Stimulated activated memory B cell treated with anti-CD40 and anti-IgM and Interleukin-4, amounts not matched to agents 10 μg/mL and 1 μg/mL and 100 μg/mL, for 72 hours (primary cell): Measurements from ENCODE around the gene FOXF2.
"Not testable (repeated sequence)": the region's sequence is repeated elsewhere in the genome, so short reads cannot be mapped to it uniquely, and the experiment has no call there.

ENCODE experiments used
- ATAC-seq: fragments of 150-1000 bp; cut with Tn5 transposase; 2 replicates; pipeline ENCODE4 v1.10.0; 2021
- H3K27ac Mint-ChIP-seq: one replicate; pipeline ENCODE4 v1.8.0; 2022; ENCODE audit warnings: mild to moderate bottlenecking, mixed read lengths
- H3K27me3 Mint-ChIP-seq: one replicate; pipeline ENCODE4 v1.8.0; 2022; ENCODE audit warnings: mixed read lengths
- H3K36me3 Mint-ChIP-seq: one replicate; pipeline ENCODE4 v1.8.0; 2022; ENCODE audit warnings: mixed read lengths
- H3K4me1 Mint-ChIP-seq: one replicate; pipeline ENCODE4 v1.8.0; 2022; ENCODE audit warnings: mixed read lengths
- H3K4me3 Mint-ChIP-seq: one replicate; pipeline ENCODE4 v1.8.0; 2022; ENCODE audit warnings: mild to moderate bottlenecking, moderate library complexity, mixed read lengths
- H3K9me3 Mint-ChIP-seq: one replicate; pipeline ENCODE4 v1.8.0; 2022; ENCODE audit warnings: mixed read lengths

The FOXF2 gene

GRCh38 chr6:1368940-1369339 is 20.4 kb upstream of the FOXF2 start:
- H3K4me1 Mint-ChIP-seq: no peaks in the 10 kb centered on the region
- H3K27ac Mint-ChIP-seq: no peak overlapping the region
- H3K4me3 Mint-ChIP-seq: no peak overlapping the region
- peaks cover 18% of the 10 kb centered on the region for H3K9me3 Mint-ChIP-seq
- no peaks in the 10 kb centered on the region for H3K36me3 Mint-ChIP-seq
- no peak for ATAC-seq
- peaks cover 64% of the 10 kb centered on the region for H3K27me3 Mint-ChIP-seq

GRCh38 chr6:1369695-1370094 is 19.7 kb upstream of the FOXF2 start:
- not testable (repeated sequence) for H3K4me1 Mint-ChIP-seq, ATAC-seq, H3K4me3 Mint-ChIP-seq, H3K36me3 Mint-ChIP-seq, H3K27ac Mint-ChIP-seq
- peaks cover 64% of the 10 kb centered on the region for H3K27me3 Mint-ChIP-seq
- H3K9me3 Mint-ChIP-seq: peaks cover 18% of the 10 kb centered on the region

GRCh38 chr6:1371933-1372332 is 17.4 kb upstream of the FOXF2 start:
- Mint-ChIP-seq H3K9me3 (peaks cover 18% of the 10 kb centered on the region), H3K27ac (no peak overlapping the region), H3K36me3 (no peaks in the 10 kb centered on the region), H3K27me3 (peaks cover 72% of the 10 kb centered on the region), H3K4me3 (no peak overlapping the region), H3K4me1 (no peaks in the 10 kb centered on the region)
- no peak for ATAC-seq

GRCh38 chr6:1372690-1373089 is 16.7 kb upstream of the FOXF2 start:
- H3K9me3 Mint-ChIP-seq: peaks cover 18% of the 10 kb centered on the region
- no peak overlapping the region for H3K4me3 Mint-ChIP-seq
- no peak overlapping the region for H3K27ac Mint-ChIP-seq
- peaks cover 74% of the 10 kb centered on the region for H3K27me3 Mint-ChIP-seq
- ATAC-seq: no peak
- H3K36me3 Mint-ChIP-seq: no peaks in the 10 kb centered on the region
- H3K4me1 Mint-ChIP-seq: no peaks in the 10 kb centered on the region

- Mint-ChIP-seq H3K27ac (no peak overlapping the region), H3K4me3 (no peak overlapping the region), H3K27me3 (peaks cover 92% of the 10 kb centered on the region), H3K4me1 (peaks cover 25% of the 10 kb centered on the region), H3K9me3 (peaks cover 9% of the 10 kb centered on the region), H3K36me3 (no peaks in the 10 kb centered on the region)
- ATAC-seq: no peak
These were observed 12.7 kb upstream of the FOXF2 start for GRCh38 chr6:1376653-1377052.

GRCh38 chr6:1377526-1377925 is 11.8 kb upstream of the FOXF2 start:
- no peak overlapping the region for H3K27ac Mint-ChIP-seq
- peaks cover 86% of the 10 kb centered on the region for H3K27me3 Mint-ChIP-seq
- no peak for ATAC-seq
- H3K4me1 Mint-ChIP-seq: peaks cover 25% of the 10 kb centered on the region
- no peak overlapping the region for H3K4me3 Mint-ChIP-seq
- peaks cover 4% of the 10 kb centered on the region for H3K9me3 Mint-ChIP-seq
- H3K36me3 Mint-ChIP-seq: no peaks in the 10 kb centered on the region

- no peaks in the 10 kb centered on the region for H3K9me3 Mint-ChIP-seq
- peaks cover 25% of the 10 kb centered on the region for H3K4me1 Mint-ChIP-seq
- H3K27ac Mint-ChIP-seq: no peak overlapping the region
- ATAC-seq: no peak
- no peaks in the 10 kb centered on the region for H3K36me3 Mint-ChIP-seq
- peaks cover 86% of the 10 kb centered on the region for H3K27me3 Mint-ChIP-seq
- peak overlapping the region; percentile 13 for H3K4me3 Mint-ChIP-seq
These were observed 11.0 kb upstream of the FOXF2 start for GRCh38 chr6:1378065-1379016.

GRCh38 chr6:1379017-1379787 is 10.2 kb upstream of the FOXF2 start:
- ATAC-seq: no peak
- Mint-ChIP-seq H3K4me1 (peaks cover 25% of the 10 kb centered on the region), H3K27ac (no peak overlapping the region), H3K27me3 (peaks cover 81% of the 10 kb centered on the region), H3K9me3 (no peaks in the 10 kb centered on the region), H3K36me3 (no peaks in the 10 kb centered on the region), H3K4me3 (peak overlapping the region; percentile 13)

GRCh38 chr6:1379788-1380147 is 9.6 kb upstream of the FOXF2 start:
- peaks cover 81% of the 10 kb centered on the region for H3K27me3 Mint-ChIP-seq
- H3K27ac Mint-ChIP-seq: no peak overlapping the region
- no peak overlapping the region for H3K4me3 Mint-ChIP-seq

GRCh38 chr6:1380625-1381427 is 8.6 kb upstream of the FOXF2 start:
- Mint-ChIP-seq H3K9me3 (no peaks in the 10 kb centered on the region), H3K27me3 (peaks cover 86% of the 10 kb centered on the region), H3K36me3 (no peaks in the 10 kb centered on the region), H3K4me1 (peaks cover 32% of the 10 kb centered on the region), H3K4me3 (no peak overlapping the region), H3K27ac (no peak overlapping the region)
- ATAC-seq: no peak

More at GRCh38 chr6:1379788-1380147, 9.6 kb upstream of the FOXF2 start:
- H3K4me1 Mint-ChIP-seq: peaks cover 25% of the 10 kb centered on the region
- no peak for ATAC-seq
- no peaks in the 10 kb centered on the region for H3K9me3 Mint-ChIP-seq
- no peaks in the 10 kb centered on the region for H3K36me3 Mint-ChIP-seq

- Mint-ChIP-seq H3K27ac (no peak overlapping the region), H3K27me3 (peaks cover 87% of the 10 kb centered on the region), H3K9me3 (no peaks in the 10 kb centered on the region), H3K36me3 (no peaks in the 10 kb centered on the region), H3K4me3 (no peak overlapping the region), H3K4me1 (peaks cover 32% of the 10 kb centered on the region)
- ATAC-seq: no peak
These were observed 7.7 kb upstream of the FOXF2 start for GRCh38 chr6:1381481-1382330.

GRCh38 chr6:1382331-1382882 is 7.0 kb upstream of the FOXF2 start:
- Mint-ChIP-seq H3K27ac (no peak overlapping the region), H3K36me3 (no peaks in the 10 kb centered on the region), H3K4me3 (no peak overlapping the region), H3K27me3 (peaks cover 87% of the 10 kb centered on the region), H3K9me3 (no peaks in the 10 kb centered on the region), H3K4me1 (peaks cover 33% of the 10 kb centered on the region)
- ATAC-seq: no peak

GRCh38 chr6:1382883-1383728 is 6.3 kb upstream of the FOXF2 start:
- no peak overlapping the region for H3K4me3 Mint-ChIP-seq

More at GRCh38 chr6:1382883-1383728, 6.3 kb upstream of the FOXF2 start:
- Mint-ChIP-seq H3K4me1 (peaks cover 40% of the 10 kb centered on the region), H3K27ac (no peak overlapping the region), H3K27me3 (peaks cover 87% of the 10 kb centered on the region), H3K9me3 (no peaks in the 10 kb centered on the region), H3K36me3 (no peaks in the 10 kb centered on the region)
- no peak for ATAC-seq
